GM23338 (cell line): ENCODE results near the gene ASS1. TPM values are rescaled to one million over a fixed set of nuclear protein-coding genes. Genes with fewer than 3 reads are reported as not detected.

Experiments used
- ATAC-seq: fragments of 200-7000 bp; cut with Tn5 transposase; 3 replicates; pipeline ENCODE4 v1.9.1; 2020
- DNase-seq: peaks from one replicate; pipeline ENCODE4 v3.0.0-alpha.2; 2015; ENCODE audit warnings: low spot score
- H2AFZ ChIP-seq: fragments of 200-600 bp; sonication (generic); 2 replicates; pipeline ENCODE4 v1.8.0; 2016; ENCODE audit warnings: antibody characterized with exemption, mild to moderate bottlenecking, moderate library complexity
- H3F3A ChIP-seq: fragments of 200-600 bp; sonication (generic); replicated peaks from 2 replicates; pipeline ENCODE4 v1.8.0; 2017; ENCODE audit warnings: antibody characterized with exemption, mixed run types, low read depth
- H3K27ac ChIP-seq: fragments of 200-600 bp; sonication (generic); 2 replicates; pipeline ENCODE4 v1.6.1; 2016; ENCODE audit warnings: low read depth
- H3K27me3 ChIP-seq: fragments of 200-600 bp; sonication (generic); 2 replicates; pipeline ENCODE4 v1.8.0; 2016; ENCODE audit warnings: mild to moderate bottlenecking, mixed run types, moderate library complexity; ENCODE audit not compliant: insufficient read depth
- H3K36me3 ChIP-seq: fragments of 200-600 bp; sonication (generic); 2 replicates; pipeline ENCODE4 v1.8.0; 2016; ENCODE audit warnings: mild to moderate bottlenecking; ENCODE audit not compliant: insufficient read depth
- H3K4me1 ChIP-seq: fragments of 200-600 bp; sonication (generic); 2 replicates; pipeline ENCODE4 v1.8.0; 2016; ENCODE audit warnings: mild to moderate bottlenecking, moderate library complexity; ENCODE audit not compliant: insufficient read depth
- H3K4me2 ChIP-seq: fragments of 200-600 bp; sonication (generic); 2 replicates; pipeline ENCODE4 v1.7.1; 2017; ENCODE audit warnings: mixed run types
- H3K4me3 ChIP-seq: fragments of 200-600 bp; sonication (generic); 2 replicates; pipeline ENCODE4 v1.6.1; 2016; ENCODE audit warnings: mixed run types
- H3K79me2 ChIP-seq: fragments of 200-600 bp; sonication (generic); replicated peaks from 2 replicates; pipeline ENCODE4 v1.8.0; 2017; ENCODE audit warnings: mild to moderate bottlenecking; ENCODE audit not compliant: insufficient read depth
- H3K9me2 ChIP-seq: fragments of 200-600 bp; sonication (generic); 2 replicates; pipeline ENCODE4 v1.8.0; 2017; ENCODE audit not compliant: insufficient read depth
- H4K20me1 ChIP-seq: fragments of 200-600 bp; sonication (generic); replicated peaks from 2 replicates; pipeline ENCODE4 v1.8.0; 2017; ENCODE audit warnings: mild to moderate bottlenecking; ENCODE audit not compliant: insufficient read depth
- H3K27ac Mint-ChIP-seq: 2 replicates; pipeline ENCODE4 v1.8.0; 2020; ENCODE audit warnings: inconsistent platforms, mild to moderate bottlenecking, moderate library complexity, mixed read lengths
- H3K27me3 Mint-ChIP-seq: 3 replicates; pipeline ENCODE4 v1.8.0; 2022; ENCODE audit warnings: low read depth, mild to moderate bottlenecking, moderate library complexity, mixed read lengths, inconsistent platforms; ENCODE audit not compliant: insufficient read depth, poor library complexity
- H3K36me3 Mint-ChIP-seq: 3 replicates; pipeline ENCODE4 v1.8.0; 2021; ENCODE audit warnings: low read depth, mild to moderate bottlenecking, inconsistent platforms, moderate library complexity, mixed read lengths
- H3K4me1 Mint-ChIP-seq: 3 replicates; pipeline ENCODE4 v1.8.0; 2020; ENCODE audit warnings: mild to moderate bottlenecking, inconsistent platforms, mixed read lengths
- H3K4me3 Mint-ChIP-seq: 3 replicates; pipeline ENCODE4 v1.8.0; 2021; ENCODE audit warnings: moderate library complexity, mild to moderate bottlenecking, inconsistent platforms, mixed read lengths
- H3K9me3 Mint-ChIP-seq: 3 replicates; pipeline ENCODE4 v1.8.0; 2020; ENCODE audit warnings: moderate library complexity, mild to moderate bottlenecking, inconsistent platforms, mixed read lengths
- CTCF ChIP-seq, 2 experiments: fragments of 200-600 bp in 1 of 2; sonication (generic) in 1 of 2; conservative IDR thresholded peaks; 2 replicates each; pipeline versions ENCODE4 v1.5.1 to v1.6.1; 2016 to 2017; ENCODE audit warnings: antibody characterized with exemption in 2 of 2, low read depth in 2 of 2, mild to moderate bottlenecking in 2 of 2, moderate library complexity in 1 of 2
- ETS1 ChIP-seq: IDR thresholded peaks from 2 replicates; pipeline ENCODE4 v1.6.1; 2016; ENCODE audit warnings: antibody characterized with exemption
- EZH2phosphoT487 ChIP-seq: fragments of 200-600 bp; sonication (generic); IDR thresholded peaks from one replicate; pipeline ENCODE4 v1.8.1; 2018; ENCODE audit warnings: antibody characterized with exemption; ENCODE audit not compliant: unreplicated experiment
- POLR2AphosphoS5 ChIP-seq: IDR thresholded peaks from 2 replicates; pipeline ENCODE4 v1.6.1; 2016; ENCODE audit warnings: antibody characterized with exemption, low read depth
- STAT1 ChIP-seq: IDR thresholded peaks from one replicate; pipeline ENCODE4 v1.6.1; 2016; ENCODE audit warnings: antibody characterized with exemption; ENCODE audit not compliant: unreplicated experiment
- ZNF462 ChIP-seq: fragments of 250-450 bp; sonication (Bioruptor Pico); IDR thresholded peaks from 2 replicates; pipeline ENCODE4 v1.5.0; 2020; ENCODE audit warnings: mild to moderate bottlenecking, moderate library complexity
- polyA plus RNA-seq: library from polyadenylated mRNA; unstranded; fragments of >200 nt; fragmentation: Nextera tagmentation; extraction: Ambion mirVana; gene quantifications from 2 replicates; pipeline ENCODE4 v1.2.1, GENCODE V29; 2016
- total RNA-seq: library from RNA; depleted of rRNA; stranded (reverse); fragments of >200 nt; shearing (Covaris generic); gene quantifications from 2 replicates; pipeline ENCODE4 v1.2.3, GENCODE V29; 2014

The ASS1 gene
- total and polyA plus RNA-seq, 2 experiments from 2014 or later = 65.8 to 103 TPM

GRCh38 chr9:130490981-130491380 lies 46.2 kb downstream of the ASS1 start:
- no peak for TF ChIP-seq ETS1
- no peak for TF ChIP-seq STAT1
- no peak for TF ChIP-seq EZH2phosphoT487
- no peak for TF ChIP-seq CTCF (conservative IDR thresholded peaks at IDR 0.05; ENCODE audit: low read depth in 2 of 2)
- TF ChIP-seq ZNF462 = no peak
- TF ChIP-seq POLR2AphosphoS5 = no peak
- H3K27me3 Mint-ChIP-seq = peaks cover 10% of the 10 kb centered on the region
- no peaks in the 10 kb centered on the region for H3K4me1 Mint-ChIP-seq
- no peak overlapping the region for H3K4me3 Mint-ChIP-seq
- Histone ChIP-seq H3K79me2 (no peaks in the 10 kb centered on the region), H3K9me2 (no peaks in the 10 kb centered on the region), H3F3A (no peaks in the 10 kb centered on the region), H3K4me3 (no peak overlapping the region), H4K20me1 (no peaks in the 10 kb centered on the region), H3K4me2 (no peak overlapping the region), H2AFZ (no peak overlapping the region), H3K27ac (0 out of 2 replicates have a peak overlapping the region, but pooled peaks have one; percentile 19), H3K27me3 (no peaks in the 10 kb centered on the region), H3K4me1 (no peaks in the 10 kb centered on the region), H3K36me3 (peaks cover 4% of the 10 kb centered on the region; the same call in 1 of the 2 replicates)
- no peak overlapping the region for H3K27ac Mint-ChIP-seq
- DNase-seq (no peak), ATAC-seq (no peak)
- peaks cover 51% of the 10 kb centered on the region for H3K36me3 Mint-ChIP-seq
- peaks cover 6% of the 10 kb centered on the region; the same call in 1 of the 3 replicates for H3K9me3 Mint-ChIP-seq
